ENCODE measurements around the gene HNRNPDL. TPM values are rescaled to one million over a fixed set of nuclear protein-coding genes. Genes with fewer than 3 reads are reported as not detected.

HNRNPDL gene
- total RNA-seq, 2 experiments from 2014 or later = 461 to 467 TPM

GRCh38 chr4:82437285-82438005, 7.2 kb upstream of the HNRNPDL start:
- no peak overlapping the region for H3K4me3 ChIP-seq (ENCODE audit: low read length)
- H3K9me3 Mint-ChIP-seq = no peaks in the 10 kb centered on the region
- H3K27ac Mint-ChIP-seq = no peak overlapping the region
- no peaks in the 10 kb centered on the region for H3K9me3 ChIP-seq (ENCODE audit: control insufficient read depth in 1 of 2, insufficient read depth in 1 of 2, low read length in 2 of 2)
- intact Hi-C loops (cut with DNase I, micrococcal nuclease) = loop anchor here in 1 of 2 experiments (10.0 kb wide), 1 partner anchor 1047 kb away; the partner anchor contains the start of gene ABRAXAS1
- peaks cover 83% of the 10 kb centered on the region for H3K4me1 Mint-ChIP-seq (ENCODE audit: low read depth)
- peak overlapping the region; percentile 6 for H3K4me3 Mint-ChIP-seq
- ChIA-PET CTCF (interaction anchor here (0.7 to 2.4 kb wide), 2 partner anchors 8 to 88 kb away, joined by 3 to 9 read pairs; no protein-coding TSS in a partner anchor), POLR2A (interaction anchor here (0.6 to 1.0 kb wide), 3 partner anchors 8 to 68 kb away, joined by 3 read pairs; no protein-coding TSS in a partner anchor)
- no peak for TF ChIP-seq CTCF (IDR thresholded peaks at IDR 0.05)
- peaks cover 56% of the 10 kb centered on the region for H3K36me3 Mint-ChIP-seq (ENCODE audit: low read depth)
- H3K27me3 Mint-ChIP-seq = no peaks in the 10 kb centered on the region
- DNase-seq (no peak), ATAC-seq (ENCODE audit: poor library complexity) (no peak)
- H3K27me3 ChIP-seq (ENCODE audit: control insufficient read depth in 1 of 2, insufficient read depth in 2 of 2, low read length in 2 of 2) = no peaks in the 10 kb centered on the region
- no peak overlapping the region for H3K27ac ChIP-seq (ENCODE audit: low read depth in 1 of 2, low read length in 2 of 2)
- peaks cover 11% of the 10 kb centered on the region for H3K36me3 ChIP-seq (ENCODE audit: insufficient read depth, low read length)
- peaks cover 21% of the 10 kb centered on the region for H3K4me1 ChIP-seq (ENCODE audit: insufficient read depth, low read length)

GRCh38 chr4:82436780-82437179, 6.5 kb upstream of the HNRNPDL start:
- Histone ChIP-seq H3K9me3 (ENCODE audit: control insufficient read depth in 1 of 2, insufficient read depth in 1 of 2, low read length in 2 of 2) (no peaks in the 10 kb centered on the region), H3K27me3 (ENCODE audit: control insufficient read depth in 1 of 2, insufficient read depth in 2 of 2, low read length in 2 of 2) (no peaks in the 10 kb centered on the region), H3K36me3 (ENCODE audit: insufficient read depth, low read length) (peaks cover 11% of the 10 kb centered on the region), H3K27ac (ENCODE audit: low read depth in 1 of 2, low read length in 2 of 2) (no peak overlapping the region), H3K4me3 (ENCODE audit: low read length) (no peak overlapping the region), H3K4me1 (ENCODE audit: insufficient read depth, low read length) (peaks cover 28% of the 10 kb centered on the region)
- ChIA-PET POLR2A (interaction anchor here (0.6 to 1.0 kb wide), 2 partner anchors 8 to 68 kb away, joined by 3 read pairs; no protein-coding TSS in a partner anchor), CTCF (interaction anchor here (0.9 to 2.4 kb wide), 2 partner anchors 8 to 76 kb away, joined by 3 to 9 read pairs; no protein-coding TSS in a partner anchor)
- intact Hi-C loops (cut with DNase I, micrococcal nuclease) = loop anchor here in 1 of 2 experiments (10.0 kb wide), 1 partner anchor 1048 kb away; the partner anchor contains the start of gene ABRAXAS1
- Mint-ChIP-seq H3K27me3 (no peaks in the 10 kb centered on the region), H3K4me3 (no peak overlapping the region), H3K4me1 (ENCODE audit: low read depth) (peaks cover 83% of the 10 kb centered on the region), H3K36me3 (ENCODE audit: low read depth) (peaks cover 50% of the 10 kb centered on the region), H3K27ac (no peak overlapping the region), H3K9me3 (no peaks in the 10 kb centered on the region)
- DNase-seq = no peak
- no peak for ATAC-seq (ENCODE audit: poor library complexity)
- no peak for TF ChIP-seq CTCF (IDR thresholded peaks at IDR 0.05)

- peaks cover 51% of the 10 kb centered on the region for H3K36me3 Mint-ChIP-seq (ENCODE audit: low read depth)
These were observed 5.9 kb upstream of the HNRNPDL start for GRCh38 chr4:82436130-82436529.

More at GRCh38 chr4:82436130-82436529, 5.9 kb upstream of the HNRNPDL start:
- CTCF ChIA-PET = interaction anchor here (0.9 kb wide), 1 partner anchor 75 kb away, joined by 3 read pairs; no protein-coding TSS in a partner anchor
- Histone ChIP-seq H3K36me3 (ENCODE audit: insufficient read depth, low read length) (peaks cover 11% of the 10 kb centered on the region), H3K9me3 (ENCODE audit: control insufficient read depth in 1 of 2, insufficient read depth in 1 of 2, low read length in 2 of 2) (no peaks in the 10 kb centered on the region), H3K4me1 (ENCODE audit: insufficient read depth, low read length) (peaks cover 31% of the 10 kb centered on the region), H3K27me3 (ENCODE audit: control insufficient read depth in 1 of 2, insufficient read depth in 2 of 2, low read length in 2 of 2) (no peaks in the 10 kb centered on the region), H3K27ac (ENCODE audit: low read depth in 1 of 2, low read length in 2 of 2) (no peak overlapping the region), H3K4me3 (ENCODE audit: low read length) (no peak overlapping the region)
- H3K4me3 Mint-ChIP-seq = no peak overlapping the region
- no peak overlapping the region for H3K27ac Mint-ChIP-seq
- no peak for DNase-seq
- intact Hi-C loops (cut with DNase I, micrococcal nuclease) = loop anchor here in 1 of 2 experiments (10.0 kb wide), 1 partner anchor 1049 kb away; the partner anchor contains the start of gene ABRAXAS1
- H3K27me3 Mint-ChIP-seq = no peaks in the 10 kb centered on the region
- no peak for ATAC-seq (ENCODE audit: poor library complexity)
- no peaks in the 10 kb centered on the region for H3K9me3 Mint-ChIP-seq
- H3K4me1 Mint-ChIP-seq (ENCODE audit: low read depth) = peaks cover 83% of the 10 kb centered on the region
- POLR2A ChIA-PET = no interaction called here
- no peak for TF ChIP-seq CTCF (IDR thresholded peaks at IDR 0.05)

Measured in CD4-positive, alpha-beta T cell (primary cell).